Fibroblast of peridontal ligament (primary cell): ENCODE results near the gene PIGX.
A peak's percentile ranks its signal among the peaks of the same experiment; 100 is the strongest.

ENCODE experiments used
- DNase-seq: peaks from one replicate; pipeline ENCODE4 v3.0.0-alpha.2; 2010; ENCODE audit errors: extremely low read depth

The PIGX gene

GRCh38 chr3:196757876-196758739, 45.9 kb downstream of the PIGX start:
- DNase-seq, result peak; percentile 79

- no peak for DNase-seq
Observed at GRCh38 chr3:196763179-196763578, 51.0 kb downstream of the PIGX start.

GRCh38 chr3:196765454-196765853, 53.3 kb downstream of the PIGX start:
- DNase-seq, result no peak

GRCh38 chr3:196771067-196771466, 58.9 kb downstream of the PIGX start:
- DNase-seq, result no peak

- no peak for DNase-seq
Observed at GRCh38 chr3:196772102-196772501, 59.9 kb downstream of the PIGX start.

GRCh38 chr3:196772897-196773296, 60.7 kb downstream of the PIGX start:
- DNase-seq, result no peak

GRCh38 chr3:196774191-196774820, 62.1 kb downstream of the PIGX start:
- peak; percentile 18 for DNase-seq

GRCh38 chr3:196774848-196775422, 62.8 kb downstream of the PIGX start:
- peak; percentile 13 for DNase-seq

GRCh38 chr3:196775938-196776337, 63.8 kb downstream of the PIGX start:
- no peak for DNase-seq

- no peak for DNase-seq
Observed at GRCh38 chr3:196777836-196778235, 65.7 kb downstream of the PIGX start.

- DNase-seq, result peak; percentile 70
Observed at GRCh38 chr3:196778755-196779154, 66.6 kb downstream of the PIGX start.

GRCh38 chr3:196782511-196782910, 70.3 kb downstream of the PIGX start:
- no peak for DNase-seq
